Calu3 (cell line): ENCODE data around the gene HTRA2. TPM values are rescaled to one million over a fixed set of nuclear protein-coding genes. Genes with fewer than 3 reads are reported as not detected.
A peak's percentile ranks its signal among the peaks of the same experiment; 100 is the strongest.

ENCODE experiments used
- BruUV-seq: library from RNA; stranded (reverse); fragments of 400-500 nt; replicated peaks from 2 replicates; lab custom pipeline; 2021; lab: Mats Ljungman, UMichigan
- CTCF ChIA-PET: fragments of 300-600 bp; sonication (Branson Sonifier 250); formaldehyde crosslinking; loops from one replicate; lab custom pipeline; 2022; ENCODE audit warnings: antibody characterized with exemption; lab: Charles Lee
- DNase-seq: peaks from one replicate; pipeline ENCODE4 v3.0.0; 2022
- H3K27ac Mint-ChIP-seq: one replicate; pipeline ENCODE4 v1.8.0; 2022; ENCODE audit warnings: mixed read lengths; ENCODE audit not compliant: unreplicated experiment
- H3K27me3 Mint-ChIP-seq: one replicate; pipeline ENCODE4 v1.8.0; 2022; ENCODE audit warnings: mixed read lengths; ENCODE audit not compliant: unreplicated experiment
- H3K36me3 Mint-ChIP-seq: one replicate; pipeline ENCODE4 v1.8.0; 2022; ENCODE audit warnings: mild to moderate bottlenecking, moderate library complexity, mixed read lengths; ENCODE audit not compliant: insufficient read depth, unreplicated experiment
- H3K4me1 Mint-ChIP-seq: one replicate; pipeline ENCODE4 v1.8.0; 2022; ENCODE audit warnings: mild to moderate bottlenecking, low read depth, mixed read lengths; ENCODE audit not compliant: unreplicated experiment
- H3K4me3 Mint-ChIP-seq: one replicate; pipeline ENCODE4 v1.8.0; 2022; ENCODE audit warnings: mild to moderate bottlenecking, low read depth, moderate library complexity, mixed read lengths; ENCODE audit not compliant: unreplicated experiment
- H3K9me3 Mint-ChIP-seq: one replicate; pipeline ENCODE4 v1.8.0; 2022; ENCODE audit warnings: low read depth, mixed read lengths; ENCODE audit not compliant: unreplicated experiment
- CTCF ChIP-seq: fragments of 200-600 bp; IDR thresholded peaks from one replicate; pipeline ENCODE4 v1.8.0; 2022; ENCODE audit warnings: antibody characterized with exemption; ENCODE audit not compliant: unreplicated experiment
- intact Hi-C: fragments of 100-400 bp; cut with micrococcal nuclease; formaldehyde crosslinking; loops from one replicate; pipeline ENCODE4 v1.10.0; 2022; ENCODE audit not compliant: unreplicated experiment
- total RNA-seq: library from RNA; stranded (reverse); gene quantifications from 2 replicates; pipeline ENCODE4 v1.2.3, GENCODE V29; 2022

The HTRA2 gene
- total RNA-seq, 1 experiment from 2014 or later: 26.3 TPM

- Mint-ChIP-seq H3K27ac (no peak overlapping the region), H3K36me3 (no peaks in the 10 kb centered on the region), H3K27me3 (peaks cover 15% of the 10 kb centered on the region), H3K4me3 (no peak overlapping the region), H3K4me1 (no peaks in the 10 kb centered on the region), H3K9me3 (no peaks in the 10 kb centered on the region)
- CTCF ChIA-PET: no interaction called here
- no TSS peak for BruUV-seq
- intact Hi-C loops: no loop called here
- DNase-seq: no peak
- no peak for TF ChIP-seq CTCF
Observed at GRCh38 chr2:74542978-74543377, 13.2 kb downstream of the HTRA2 start.

GRCh38 chr2:74544634-74545033 is 14.9 kb downstream of the HTRA2 start:
- Mint-ChIP-seq H3K4me3 (no peak overlapping the region), H3K27me3 (no peaks in the 10 kb centered on the region), H3K4me1 (peaks cover 4% of the 10 kb centered on the region), H3K36me3 (peaks cover 7% of the 10 kb centered on the region), H3K9me3 (no peaks in the 10 kb centered on the region), H3K27ac (no peak overlapping the region)
- intact Hi-C loops: loop anchor here (2.0 kb wide), 1 partner anchor 42 kb away; no protein-coding TSS in a partner anchor
- CTCF ChIA-PET: no interaction called here
- no TSS peak for BruUV-seq
- no peak for DNase-seq
- TF ChIP-seq CTCF: peak; percentile 27

- intact Hi-C loops: no loop called here
- TF ChIP-seq CTCF: no peak
- H3K36me3 Mint-ChIP-seq: peaks cover 10% of the 10 kb centered on the region
Observed at GRCh38 chr2:74546004-74546403, 16.3 kb downstream of the HTRA2 start.

GRCh38 chr2:74548285-74548899 is 18.7 kb downstream of the HTRA2 start:
- no peak for TF ChIP-seq CTCF
- intact Hi-C loops: no loop called here
- Mint-ChIP-seq H3K9me3 (no peaks in the 10 kb centered on the region), H3K4me1 (peaks cover 27% of the 10 kb centered on the region), H3K36me3 (peaks cover 11% of the 10 kb centered on the region), H3K27ac (no peak overlapping the region), H3K4me3 (peak overlapping the region; percentile 70), H3K27me3 (no peaks in the 10 kb centered on the region)
- CTCF ChIA-PET: interaction anchor here (0.5 kb wide), 1 partner anchor 702 kb away, joined by 4 read pairs; no protein-coding TSS in a partner anchor
- DNase-seq: no peak
- BruUV-seq: no TSS peak

More at GRCh38 chr2:74546004-74546403, 16.3 kb downstream of the HTRA2 start:
- no peak overlapping the region for H3K27ac Mint-ChIP-seq
- H3K4me1 Mint-ChIP-seq: peaks cover 9% of the 10 kb centered on the region
- CTCF ChIA-PET: no interaction called here
- no peak overlapping the region for H3K4me3 Mint-ChIP-seq
- H3K27me3 Mint-ChIP-seq: no peaks in the 10 kb centered on the region
- no peak for DNase-seq
- H3K9me3 Mint-ChIP-seq: no peaks in the 10 kb centered on the region
- no TSS peak for BruUV-seq
